ENCODE data around the gene GNB1L. TPM values are rescaled to one million over a fixed set of nuclear protein-coding genes. Genes with fewer than 3 reads are reported as not detected.
"Not testable (repeated sequence)": the region's sequence is repeated elsewhere in the genome, so short reads cannot be mapped to it uniquely, and the experiment has no call there.

GNB1L gene
- total RNA-seq, 1 donor from 2014 or later = 9.9 TPM

DNA sequence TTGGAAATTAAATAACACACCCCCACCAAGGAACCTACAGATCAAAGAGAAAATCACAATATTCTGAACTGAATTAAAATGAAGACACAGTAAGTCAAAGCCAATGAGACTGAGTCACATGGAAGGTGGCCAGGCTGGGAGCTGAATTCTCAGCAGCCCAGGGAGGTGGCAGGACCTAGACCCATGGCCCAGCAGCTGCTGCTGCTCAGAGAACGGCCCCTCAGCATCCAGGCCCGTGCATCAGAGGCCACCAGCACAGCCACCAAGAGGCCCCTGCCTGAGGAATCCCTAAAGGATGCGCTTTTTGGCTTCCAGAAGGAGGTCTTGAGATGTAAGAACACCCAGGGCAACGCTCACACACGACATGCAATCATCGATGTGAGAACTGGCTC is 59.1 kb downstream of the GNB1L start:
- Mint-ChIP-seq H3K9me3 (peaks cover 25% of the 10 kb centered on the region), H3K4me1 (peaks cover 7% of the 10 kb centered on the region), H3K27ac (no peak overlapping the region), H3K36me3 (peaks cover 30% of the 10 kb centered on the region), H3K27me3 (ENCODE audit: low read depth) (no peaks in the 10 kb centered on the region), H3K4me3 (no peak overlapping the region)
- TF ChIP-seq, protein P1, sequence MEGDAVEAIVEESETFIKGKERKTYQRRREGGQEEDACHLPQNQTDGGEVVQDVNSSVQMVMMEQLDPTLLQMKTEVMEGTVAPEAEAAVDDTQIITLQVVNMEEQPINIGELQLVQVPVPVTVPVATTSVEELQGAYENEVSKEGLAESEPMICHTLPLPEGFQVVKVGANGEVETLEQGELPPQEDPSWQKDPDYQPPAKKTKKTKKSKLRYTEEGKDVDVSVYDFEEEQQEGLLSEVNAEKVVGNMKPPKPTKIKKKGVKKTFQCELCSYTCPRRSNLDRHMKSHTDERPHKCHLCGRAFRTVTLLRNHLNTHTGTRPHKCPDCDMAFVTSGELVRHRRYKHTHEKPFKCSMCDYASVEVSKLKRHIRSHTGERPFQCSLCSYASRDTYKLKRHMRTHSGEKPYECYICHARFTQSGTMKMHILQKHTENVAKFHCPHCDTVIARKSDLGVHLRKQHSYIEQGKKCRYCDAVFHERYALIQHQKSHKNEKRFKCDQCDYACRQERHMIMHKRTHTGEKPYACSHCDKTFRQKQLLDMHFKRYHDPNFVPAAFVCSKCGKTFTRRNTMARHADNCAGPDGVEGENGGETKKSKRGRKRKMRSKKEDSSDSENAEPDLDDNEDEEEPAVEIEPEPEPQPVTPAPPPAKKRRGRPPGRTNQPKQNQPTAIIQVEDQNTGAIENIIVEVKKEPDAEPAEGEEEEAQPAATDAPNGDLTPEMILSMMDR (IDR thresholded peaks at IDR 0.05; ENCODE audit: unreplicated experiment) = no peak
- no peak for DNase-seq (ENCODE audit: low spot score in 2 of 2, unreplicated experiment in 2 of 2)

DNA sequence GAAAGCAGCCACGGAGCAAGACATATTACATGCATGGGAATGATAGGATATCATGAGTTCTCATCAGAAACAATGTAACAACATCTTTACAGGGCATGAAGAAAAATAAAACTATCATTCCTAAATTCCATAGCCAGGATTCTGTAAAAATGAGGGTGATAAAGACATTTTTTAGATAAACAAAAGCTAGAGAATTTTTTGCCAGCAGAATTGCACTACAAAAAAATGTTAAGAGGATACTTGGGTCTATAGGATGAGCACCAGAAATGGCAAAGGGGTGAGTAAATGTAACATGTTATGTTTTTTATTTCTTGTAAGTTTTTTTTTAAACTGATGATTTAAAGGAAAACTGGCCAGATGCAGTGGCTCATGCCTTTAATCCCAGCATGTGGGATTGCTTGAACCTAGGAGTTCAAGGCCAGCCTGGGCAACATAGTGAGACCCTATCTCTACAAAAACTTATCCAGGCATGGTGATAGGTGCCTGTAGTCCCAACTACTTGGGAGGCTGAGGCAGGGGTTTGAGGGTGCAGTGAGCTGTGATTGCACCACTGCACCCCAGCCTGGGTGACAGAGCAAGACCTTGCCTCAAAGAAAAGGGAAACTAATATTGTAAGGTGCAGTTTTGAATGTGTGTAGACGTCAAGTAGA is 60.9 kb downstream of the GNB1L start:
- Mint-ChIP-seq H3K4me3 (no peak overlapping the region), H3K27ac (no peak overlapping the region), H3K4me1 (peaks cover 3% of the 10 kb centered on the region), H3K27me3 (ENCODE audit: low read depth) (no peaks in the 10 kb centered on the region), H3K36me3 (peaks cover 40% of the 10 kb centered on the region), H3K9me3 (peaks cover 34% of the 10 kb centered on the region)
- DNase-seq (ENCODE audit: low spot score in 2 of 2, unreplicated experiment in 2 of 2) = no peak
- TF ChIP-seq, protein P1 (IDR thresholded peaks at IDR 0.05; ENCODE audit: unreplicated experiment) = no peak

DNA sequence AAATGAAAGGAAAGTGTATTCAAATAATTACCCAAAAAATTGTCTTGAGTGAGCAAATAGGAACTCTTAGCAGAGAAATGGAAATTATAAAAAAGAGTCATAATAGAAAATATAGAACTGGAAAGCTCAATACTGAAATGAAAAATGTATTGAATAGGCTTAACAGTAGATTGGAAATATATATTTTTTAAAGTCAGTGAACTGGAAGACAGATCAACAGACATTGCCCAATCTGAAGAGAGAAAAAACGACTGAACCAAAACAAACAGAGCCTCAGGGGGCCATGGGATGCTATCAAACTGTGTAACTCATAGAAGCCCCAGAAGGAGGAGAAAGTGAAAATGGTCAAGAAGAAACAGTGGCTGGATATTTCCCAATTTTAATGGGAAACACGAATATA is 61.5 kb downstream of the GNB1L start:
- peaks cover 34% of the 10 kb centered on the region for H3K9me3 Mint-ChIP-seq
- TF ChIP-seq, protein P1 (IDR thresholded peaks at IDR 0.05; ENCODE audit: unreplicated experiment) = no peak
- H3K36me3 Mint-ChIP-seq = peaks cover 40% of the 10 kb centered on the region
- no peak overlapping the region for H3K27ac Mint-ChIP-seq
- no peaks in the 10 kb centered on the region for H3K4me1 Mint-ChIP-seq
- no peaks in the 10 kb centered on the region for H3K27me3 Mint-ChIP-seq (ENCODE audit: low read depth)
- no peak overlapping the region for H3K4me3 Mint-ChIP-seq
- DNase-seq (ENCODE audit: low spot score in 2 of 2, unreplicated experiment in 2 of 2) = no peak

DNA sequence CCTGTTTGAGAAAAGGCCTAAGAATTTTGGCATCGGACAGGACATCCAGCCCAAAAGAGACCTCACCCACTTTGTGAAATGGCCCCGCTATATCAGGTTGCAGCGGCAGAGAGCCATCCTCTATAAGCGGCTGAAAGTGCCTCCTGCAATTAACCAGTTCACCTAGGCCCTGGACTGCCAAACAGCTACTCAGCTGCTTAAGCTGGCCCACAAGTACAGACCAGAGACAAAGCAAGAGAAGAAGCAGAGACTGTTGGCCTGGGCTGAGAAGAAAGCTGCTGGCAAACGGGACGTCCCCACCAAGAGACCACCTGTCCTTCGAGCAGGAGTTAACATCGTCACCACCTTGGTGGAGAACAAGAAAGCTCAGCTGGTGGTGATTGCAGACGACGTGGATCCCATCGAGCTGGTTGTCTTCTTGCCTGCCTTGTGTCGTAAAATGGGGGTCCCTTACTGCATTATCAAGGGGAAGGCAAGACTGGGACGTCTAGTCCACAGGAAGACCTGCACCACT is 62.2 kb downstream of the GNB1L start:
- H3K4me1 Mint-ChIP-seq; H3K27ac Mint-ChIP-seq; DNase-seq (ENCODE audit: low spot score in 2 of 2, unreplicated experiment in 2 of 2); H3K4me3 Mint-ChIP-seq; H3K27me3 Mint-ChIP-seq (ENCODE audit: low read depth): not testable (repeated sequence)
- H3K9me3 Mint-ChIP-seq = peaks cover 34% of the 10 kb centered on the region
- peaks cover 44% of the 10 kb centered on the region for H3K36me3 Mint-ChIP-seq

DNA sequence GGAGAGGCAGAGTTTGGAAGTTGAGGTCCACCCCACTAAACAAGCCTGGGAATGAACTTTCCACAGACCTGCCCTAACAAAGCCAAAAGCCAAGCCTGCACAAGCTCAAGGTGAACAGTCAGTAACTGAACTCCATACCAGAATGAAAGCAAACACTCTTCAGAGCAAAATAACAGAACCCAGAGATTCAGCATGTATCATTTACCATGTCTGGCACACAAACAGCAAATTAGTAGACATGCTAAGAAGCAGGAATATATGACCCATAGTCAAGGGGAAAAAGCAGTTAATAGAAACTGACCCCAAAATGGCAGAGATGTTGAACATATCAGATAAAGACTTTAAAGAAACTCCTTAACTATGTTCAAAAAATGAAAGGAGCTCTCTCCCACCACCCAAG is 62.8 kb downstream of the GNB1L start:
- H3K4me1 Mint-ChIP-seq = no peaks in the 10 kb centered on the region
- H3K4me3 Mint-ChIP-seq = no peak overlapping the region
- no peaks in the 10 kb centered on the region for H3K27me3 Mint-ChIP-seq (ENCODE audit: low read depth)
- H3K27ac Mint-ChIP-seq = no peak overlapping the region
- no peak for DNase-seq (ENCODE audit: low spot score in 2 of 2, unreplicated experiment in 2 of 2)
- peaks cover 44% of the 10 kb centered on the region for H3K36me3 Mint-ChIP-seq
- TF ChIP-seq, protein P1 (IDR thresholded peaks at IDR 0.05; ENCODE audit: unreplicated experiment) = no peak
- peaks cover 34% of the 10 kb centered on the region for H3K9me3 Mint-ChIP-seq

DNA sequence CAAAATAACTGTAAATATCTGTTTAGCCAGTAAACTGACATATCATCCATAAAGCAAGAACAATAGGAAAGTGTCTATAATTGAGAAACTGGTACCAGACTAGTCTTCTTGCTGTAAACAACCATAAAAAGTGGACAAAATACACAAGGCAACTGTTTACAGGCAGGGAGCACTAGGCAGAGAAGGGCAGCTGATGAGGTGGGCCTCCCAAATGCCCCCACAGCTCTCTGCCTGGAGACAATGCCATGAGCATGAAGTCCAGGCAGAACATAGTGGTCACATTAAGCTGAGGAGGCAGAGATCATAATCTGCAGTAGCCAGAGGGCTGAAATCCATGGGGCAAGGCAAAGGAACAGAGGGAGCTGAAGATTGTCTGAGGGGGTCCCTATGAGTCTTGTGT is 63.4 kb downstream of the GNB1L start:
- TF ChIP-seq, protein P1 (IDR thresholded peaks at IDR 0.05; ENCODE audit: unreplicated experiment) = no peak
- Mint-ChIP-seq H3K27me3 (ENCODE audit: low read depth) (no peaks in the 10 kb centered on the region), H3K4me1 (no peaks in the 10 kb centered on the region), H3K36me3 (peaks cover 44% of the 10 kb centered on the region), H3K9me3 (peaks cover 34% of the 10 kb centered on the region), H3K27ac (no peak overlapping the region), H3K4me3 (no peak overlapping the region)
- no peak for DNase-seq (ENCODE audit: low spot score in 2 of 2, unreplicated experiment in 2 of 2)

All from mesothelial cell of epicardium (in vitro differentiated cells).